ENCODE results near the gene ASIC5.

- no peak for TF ChIP-seq POLR2A (IDR thresholded peaks at IDR 0.05)
- peak in 6 of 12 donors; percentile 9 to 34 (median 20) for TF ChIP-seq CTCF (IDR thresholded peaks at IDR 0.05)
These were observed 70.1 kb downstream of the ASIC5 start for GRCh38 chr4:155795991-155796390.

Measured in heart left ventricle (tissue), 13 donors.